ENCODE measurements around the gene SELL. TPM values are rescaled to one million over a fixed set of nuclear protein-coding genes. Genes with fewer than 3 reads are reported as not detected.

Gene SELL
- total RNA-seq, 1 donor from 2014 or later, result not detected

- TF ChIP-seq CTCF (conservative IDR thresholded peaks at IDR 0.05), result no peak
- Mint-ChIP-seq H3K36me3 (ENCODE audit: low read depth) (no peaks in the 10 kb centered on the region), H3K4me1 (no peaks in the 10 kb centered on the region), H3K27ac (ENCODE audit: unreplicated experiment) (no peak overlapping the region), H3K4me3 (no peak overlapping the region), H3K27me3 (ENCODE audit: low read depth) (peaks cover 7% of the 10 kb centered on the region), H3K9me3 (peaks cover 4% of the 10 kb centered on the region)
- no peak for DNase-seq (ENCODE audit: low read depth, low spot score)
Observed at GRCh38 chr1:169745015-169745861, 33.8 kb upstream of the SELL start.

- TF ChIP-seq CTCF (conservative IDR thresholded peaks at IDR 0.05), result no peak
- no peak for DNase-seq (ENCODE audit: low read depth, low spot score)
- no peak overlapping the region for H3K27ac Mint-ChIP-seq (ENCODE audit: unreplicated experiment)
- H3K4me1 Mint-ChIP-seq, result no peaks in the 10 kb centered on the region
- no peak overlapping the region for H3K4me3 Mint-ChIP-seq
- peaks cover 4% of the 10 kb centered on the region for H3K9me3 Mint-ChIP-seq
- H3K36me3 Mint-ChIP-seq (ENCODE audit: low read depth), result no peaks in the 10 kb centered on the region
- H3K27me3 Mint-ChIP-seq (ENCODE audit: low read depth), result peaks cover 29% of the 10 kb centered on the region
Observed at GRCh38 chr1:169741666-169742394, 30.4 kb upstream of the SELL start.

- no peak for TF ChIP-seq CTCF (conservative IDR thresholded peaks at IDR 0.05)
- H3K27me3 Mint-ChIP-seq (ENCODE audit: low read depth), result peaks cover 28% of the 10 kb centered on the region
- no peak overlapping the region for H3K4me3 Mint-ChIP-seq
- H3K27ac Mint-ChIP-seq (ENCODE audit: unreplicated experiment), result no peak overlapping the region
- no peaks in the 10 kb centered on the region for H3K4me1 Mint-ChIP-seq
- no peak for DNase-seq (ENCODE audit: low read depth, low spot score)
- peaks cover 4% of the 10 kb centered on the region for H3K9me3 Mint-ChIP-seq
- H3K36me3 Mint-ChIP-seq (ENCODE audit: low read depth), result no peaks in the 10 kb centered on the region
Observed at GRCh38 chr1:169739980-169740379, 28.6 kb upstream of the SELL start.

- Mint-ChIP-seq H3K9me3 (no peaks in the 10 kb centered on the region), H3K4me3 (no peak within 1 kb of the TSS), H3K36me3 (ENCODE audit: low read depth) (no peaks in the 10 kb centered on the region)
Observed at GRCh38 chr1:169733924-169734323, 22.5 kb upstream of the SELL start, which contains the start of gene SELE. SELE (minus strand) TSS chr1:169734079; CDS start chr1:169733612, 467 bp downstream.

GRCh38 chr1:169731446-169731845 is 20.0 kb upstream of the SELL start:
- Mint-ChIP-seq H3K9me3 (no peaks in the 10 kb centered on the region), H3K27me3 (ENCODE audit: low read depth) (peaks cover 56% of the 10 kb centered on the region), H3K4me3 (no peak overlapping the region), H3K27ac (ENCODE audit: unreplicated experiment) (no peak overlapping the region), H3K36me3 (ENCODE audit: low read depth) (no peaks in the 10 kb centered on the region), H3K4me1 (no peaks in the 10 kb centered on the region)
- no peak for DNase-seq (ENCODE audit: low read depth, low spot score)
- no peak for TF ChIP-seq CTCF (conservative IDR thresholded peaks at IDR 0.05)

More at GRCh38 chr1:169733924-169734323, 22.5 kb upstream of the SELL start, which contains the start of gene SELE:
- H3K27ac Mint-ChIP-seq (ENCODE audit: unreplicated experiment), result no peak within 1 kb of the TSS
- no peak for DNase-seq (ENCODE audit: low read depth, low spot score)
- no peak for TF ChIP-seq CTCF (conservative IDR thresholded peaks at IDR 0.05)
- H3K27me3 Mint-ChIP-seq (ENCODE audit: low read depth), result peaks cover 45% of the 10 kb centered on the region
- no peaks in the 10 kb centered on the region for H3K4me1 Mint-ChIP-seq

All from neural crest cell (in vitro differentiated cells).